C1 segment of cervical spinal cord (tissue), 14 donors: ENCODE results near the gene PRR20G.
A peak's percentile ranks its signal among the peaks of the same experiment; 100 is the strongest.

Experiments used
- DNase-seq, 14 donors: peaks; one replicate each; lab custom pipeline; 2025; lab: John Stamatoyannopoulos, UW

PRR20G gene

DNA sequence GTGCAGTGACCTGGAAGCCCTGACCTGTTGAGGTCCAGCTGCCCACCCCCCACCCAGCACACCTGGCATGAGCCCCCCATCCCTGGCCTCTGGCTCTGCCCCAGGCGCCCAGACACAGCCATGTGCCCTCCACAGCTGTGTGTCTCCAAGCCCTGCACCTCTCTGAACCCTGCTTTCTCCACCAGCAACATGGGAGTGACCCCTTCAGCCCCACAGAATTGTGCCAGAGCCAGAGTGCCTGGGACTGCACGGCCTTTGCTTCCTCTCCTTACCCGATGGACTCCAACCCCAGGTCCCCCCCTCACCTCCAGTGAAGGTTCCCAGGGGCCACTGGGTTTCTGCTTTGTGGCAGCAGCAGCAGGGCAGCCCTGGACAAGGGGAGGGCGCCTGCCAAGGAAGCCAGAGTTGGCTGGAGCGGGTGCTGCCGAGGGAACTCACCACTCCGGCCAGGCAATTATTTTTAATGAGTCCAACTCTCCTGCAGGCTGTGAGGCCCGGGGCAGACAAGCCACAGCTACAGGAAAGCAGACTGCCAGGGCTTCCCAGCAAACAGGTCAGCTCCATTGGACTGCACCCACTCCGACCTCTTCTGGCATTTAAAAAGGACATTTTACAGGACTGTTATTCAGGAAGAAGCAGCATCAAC, 24.1 kb downstream of the PRR20G start:
- DNase-seq = peak in 3 of 14 donors; percentile 17 to 28 (median 22)

DNA sequence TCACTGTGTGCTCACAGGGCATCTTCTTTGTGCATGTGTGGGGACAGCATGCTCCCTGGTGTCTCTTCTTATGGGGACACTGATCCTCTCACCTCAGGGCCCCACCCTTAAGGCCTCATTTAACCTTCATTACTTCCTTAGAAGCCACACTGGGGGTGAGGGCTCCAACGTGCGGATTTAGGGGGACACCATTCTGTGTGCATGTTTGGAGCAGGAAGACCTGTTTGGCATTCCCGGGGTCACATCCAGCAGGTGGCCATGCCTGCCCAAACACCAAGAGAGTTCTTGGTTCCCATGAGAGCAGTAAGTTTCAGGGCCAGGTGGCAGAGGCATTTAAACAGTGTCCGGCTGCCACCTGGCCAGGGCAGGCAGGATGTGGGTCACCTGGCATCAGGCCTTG, 24.8 kb downstream of the PRR20G start:
- DNase-seq = no peak

GRCh38 chr3:127262533-127262932, 25.3 kb downstream of the PRR20G start:
- no peak for DNase-seq

GRCh38 chr3:127261925-127262324, 25.9 kb downstream of the PRR20G start:
- no peak for DNase-seq

- no peak for DNase-seq
These were observed 26.9 kb downstream of the PRR20G start for GRCh38 chr3:127260826-127261555.

- no peak for DNase-seq
These were observed 27.4 kb downstream of the PRR20G start for GRCh38 chr3:127260416-127260815.

- no peak for DNase-seq
These were observed 28.0 kb downstream of the PRR20G start for GRCh38 chr3:127259882-127260281.

DNA sequence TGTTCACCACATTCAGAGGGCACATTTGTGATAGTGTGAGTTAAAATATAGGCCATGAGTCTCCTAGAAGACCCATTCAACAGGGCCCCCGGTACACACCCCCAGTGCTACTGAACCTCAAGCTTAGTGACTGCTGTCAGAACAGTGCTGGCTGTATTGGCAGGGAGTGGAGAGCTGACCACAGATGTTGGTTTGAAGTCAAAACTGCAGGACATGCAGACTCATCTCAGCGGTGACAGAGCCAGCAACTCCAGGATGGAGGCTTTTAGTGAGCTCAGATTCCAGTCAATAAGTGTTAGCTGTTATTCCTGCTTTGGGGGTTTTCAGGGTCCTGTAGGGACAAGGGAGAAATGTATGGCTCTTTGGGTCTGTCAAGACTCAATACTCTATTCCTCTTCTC, 29.1 kb downstream of the PRR20G start:
- no peak for DNase-seq

DNA sequence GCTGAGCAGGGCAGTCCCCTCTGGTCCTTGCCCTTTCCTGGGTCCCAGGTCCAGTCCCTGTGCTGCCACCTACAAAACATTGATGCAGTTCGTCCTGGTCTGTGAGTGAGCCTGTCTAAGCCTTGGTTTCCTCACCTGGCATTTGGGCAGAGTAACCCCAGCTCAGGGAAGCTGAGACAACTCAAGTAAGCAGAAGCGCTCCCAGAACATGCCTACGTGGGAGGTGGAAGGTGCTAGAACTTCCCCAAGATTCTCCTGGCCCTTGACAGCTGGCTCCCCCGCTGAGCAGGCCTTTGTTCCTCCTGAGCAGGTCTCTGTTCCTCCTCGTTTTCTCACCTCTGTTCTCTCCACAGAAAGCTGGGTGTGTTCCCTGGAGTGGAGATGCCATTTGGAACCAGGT, 30.5 kb downstream of the PRR20G start:
- DNase-seq = no peak

- DNase-seq = no peak
These were observed 31.0 kb downstream of the PRR20G start for GRCh38 chr3:127256733-127257271.

GRCh38 chr3:127256138-127256537, 31.7 kb downstream of the PRR20G start:
- no peak for DNase-seq

- no peak for DNase-seq
These were observed 32.3 kb downstream of the PRR20G start for GRCh38 chr3:127255516-127255915.

DNA sequence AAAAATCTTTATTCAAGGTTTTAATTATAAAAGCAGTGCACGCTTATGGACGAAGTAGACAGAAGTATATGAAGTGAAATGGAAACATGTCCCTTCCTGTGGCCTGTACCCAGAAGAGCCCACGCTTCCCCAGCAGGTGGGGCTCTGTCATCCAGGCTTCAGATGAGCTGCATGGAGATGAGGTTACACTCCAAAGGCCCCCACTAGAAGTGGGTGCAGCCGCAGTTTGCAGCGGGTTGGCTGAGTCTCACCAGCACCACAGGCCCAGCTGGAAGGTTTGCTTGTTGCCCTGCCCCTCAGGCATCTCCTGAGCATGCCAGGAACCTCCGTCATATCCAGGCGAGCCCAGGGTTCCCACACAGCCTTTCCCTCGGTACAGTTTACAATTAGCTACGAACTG, 33.1 kb downstream of the PRR20G start:
- no peak for DNase-seq

- no peak for DNase-seq
These were observed 33.7 kb downstream of the PRR20G start for GRCh38 chr3:127254033-127254644.

GRCh38 chr3:127253491-127253890, 34.4 kb downstream of the PRR20G start:
- no peak for DNase-seq

GRCh38 chr3:127252446-127252845, 35.4 kb downstream of the PRR20G start:
- no peak for DNase-seq

GRCh38 chr3:127250032-127250431, 37.8 kb downstream of the PRR20G start:
- no peak for DNase-seq

DNA sequence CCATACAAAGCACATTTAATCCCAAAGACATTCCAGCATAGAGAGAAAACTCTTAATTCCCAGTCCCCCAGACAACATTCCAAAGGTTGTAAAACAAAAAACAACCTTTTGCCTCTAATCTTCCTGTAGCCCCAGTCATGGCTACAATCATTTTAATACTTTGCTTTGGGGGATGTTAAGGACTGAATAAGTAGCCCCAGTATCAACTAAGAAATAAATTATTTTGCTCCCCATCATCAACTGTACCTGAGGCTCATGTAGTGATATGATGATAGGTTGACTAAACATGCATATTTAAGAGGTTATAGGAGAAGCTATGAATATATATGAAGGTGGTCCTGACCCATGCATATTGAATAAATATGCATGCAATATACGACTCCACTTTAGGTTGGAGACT, 40.6 kb downstream of the PRR20G start:
- DNase-seq = no peak

GRCh38 chr3:127238602-127239001, 49.2 kb downstream of the PRR20G start:
- no peak for DNase-seq

DNA sequence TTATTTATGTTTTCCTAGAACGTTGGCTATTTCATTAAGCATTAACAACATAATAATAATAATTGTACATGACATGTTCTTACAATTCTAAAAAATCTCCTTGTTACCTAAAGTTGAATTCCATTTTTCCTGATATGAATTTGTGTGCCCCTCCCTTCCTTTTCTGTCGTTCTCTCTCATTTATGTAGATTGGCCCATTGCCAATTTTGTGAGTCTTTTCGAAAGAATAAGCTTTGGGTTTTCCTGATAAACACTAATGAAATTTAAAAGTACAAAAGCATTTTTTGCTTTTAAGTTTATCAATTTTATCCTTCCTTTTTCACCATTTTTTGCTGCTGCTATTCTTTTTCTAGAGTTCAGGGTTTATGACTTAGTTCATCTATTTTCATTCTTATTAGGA, 50.0 kb downstream of the PRR20G start:
- no peak for DNase-seq

DNA sequence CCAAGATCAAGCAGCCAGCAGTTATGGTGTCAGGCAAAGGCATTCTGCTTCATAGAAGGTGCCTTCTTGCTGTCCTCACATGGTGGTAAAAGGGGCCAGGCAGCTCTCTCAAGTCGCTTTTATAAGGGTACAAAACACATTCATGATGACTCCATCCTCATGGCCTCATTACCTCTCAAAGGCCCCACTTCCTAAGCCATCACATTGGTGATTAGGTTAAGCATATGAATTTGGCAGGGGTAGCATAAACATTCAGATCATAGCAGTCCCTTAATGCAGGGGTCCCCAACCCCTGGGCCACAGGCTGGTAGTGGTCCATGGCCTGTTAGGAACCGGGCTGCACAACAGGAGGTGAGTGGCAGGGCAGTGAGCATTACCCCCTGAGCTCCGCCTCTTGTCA, 52.1 kb downstream of the PRR20G start:
- DNase-seq = no peak

GRCh38 chr3:127234778-127235177, 53.1 kb downstream of the PRR20G start:
- no peak for DNase-seq
